AG09319 (cell line): Measurements from ENCODE around the gene VAV1.
"Not testable (repeated sequence)": the region's sequence is repeated elsewhere in the genome, so short reads cannot be mapped to it uniquely, and the experiment has no call there.

Experiments used
- DNase-seq: peaks from one replicate; pipeline ENCODE4 v3.0.0-alpha.2; 2010; ENCODE audit warnings: low read depth; ENCODE audit errors: extremely low read depth
- CTCF ChIP-seq: IDR thresholded peaks from 2 replicates; pipeline ENCODE4 v1.5.1; 2011; ENCODE audit warnings: low read depth, mild to moderate bottlenecking, inconsistent platforms, low read length, moderate library complexity

VAV1 gene

GRCh38 chr19:6767081-6767356 lies 5.5 kb upstream of the VAV1 start:
- no peak for TF ChIP-seq CTCF
- DNase-seq: no peak

DNA sequence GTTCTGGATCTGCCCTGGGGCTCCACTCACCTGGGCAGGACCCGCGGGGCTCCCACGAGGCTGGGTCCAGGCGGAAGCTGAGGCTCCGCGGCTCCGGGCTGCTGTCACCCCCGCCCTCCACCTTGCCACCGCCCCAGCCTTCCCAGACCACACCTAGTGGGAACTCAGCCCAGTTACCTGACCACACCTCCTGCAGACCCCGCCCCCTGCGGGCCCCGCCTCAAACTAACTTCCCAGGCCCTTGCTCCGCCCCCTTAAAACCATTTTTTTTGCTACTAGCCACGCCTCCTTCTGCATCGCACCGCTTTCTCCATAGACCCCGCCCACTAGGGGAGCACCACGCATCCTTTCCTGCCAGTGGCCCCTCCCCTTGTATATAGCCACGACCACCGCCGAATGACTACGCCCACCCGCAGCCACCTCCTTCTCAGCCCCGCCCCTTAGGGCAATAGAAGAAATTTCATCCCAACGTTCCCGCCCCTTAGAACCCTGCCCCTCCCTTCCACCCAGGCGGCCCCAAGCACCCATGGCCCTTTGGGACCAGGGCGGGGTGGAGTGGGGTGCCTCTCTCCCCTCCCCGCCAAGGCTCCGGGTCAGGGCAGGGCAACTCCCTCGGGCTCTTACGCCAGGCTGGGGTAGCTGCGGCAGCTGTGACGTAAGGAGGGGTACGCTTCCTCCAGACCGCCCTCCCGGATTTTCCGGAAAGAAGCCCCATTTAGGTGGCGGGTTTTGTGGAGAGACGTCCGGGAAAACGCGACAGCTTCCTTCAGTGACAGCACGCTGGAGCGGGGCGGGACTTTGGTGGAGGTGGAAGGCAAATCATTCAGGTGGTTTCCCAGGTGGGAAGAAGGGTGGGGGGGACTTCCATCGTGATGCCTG lies 4.9 kb upstream of the VAV1 start, which contains the start of gene SH2D3A:
Gene SH2D3A (minus strand): TSS at position 79 of the 879 bp plus-strand sequence. CDS start 3,687 bp downstream, outside the sequence.
- DNase-seq: no peak
- TF ChIP-seq CTCF: no peak

DNA sequence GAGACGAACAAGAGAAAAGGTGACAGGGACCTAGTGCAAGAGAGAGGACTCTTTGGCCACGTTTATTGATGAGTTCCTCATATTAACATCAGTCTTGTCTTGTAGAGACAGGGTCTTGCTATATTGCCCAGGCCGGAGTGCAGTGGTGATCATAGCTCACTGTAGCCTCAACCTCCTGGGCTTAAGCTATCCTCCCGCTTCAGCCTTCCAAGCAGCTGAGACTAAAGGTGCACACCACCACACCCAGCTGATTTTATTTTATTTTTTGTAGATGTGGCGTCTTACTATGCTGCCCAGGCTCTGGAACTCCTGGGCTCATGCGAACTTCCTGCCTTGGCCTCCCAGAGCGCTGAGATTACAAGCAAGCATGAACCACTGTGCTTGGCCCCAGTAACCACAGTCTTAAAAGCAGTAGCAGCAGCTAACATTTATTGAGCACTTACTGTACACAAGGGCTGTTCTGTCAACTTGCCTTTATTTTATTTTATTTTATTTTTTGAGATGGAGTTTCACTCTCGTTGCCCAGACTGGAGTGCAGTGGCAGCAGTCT lies 4.2 kb upstream of the VAV1 start:
- no peak for DNase-seq
- TF ChIP-seq CTCF: no peak

DNA sequence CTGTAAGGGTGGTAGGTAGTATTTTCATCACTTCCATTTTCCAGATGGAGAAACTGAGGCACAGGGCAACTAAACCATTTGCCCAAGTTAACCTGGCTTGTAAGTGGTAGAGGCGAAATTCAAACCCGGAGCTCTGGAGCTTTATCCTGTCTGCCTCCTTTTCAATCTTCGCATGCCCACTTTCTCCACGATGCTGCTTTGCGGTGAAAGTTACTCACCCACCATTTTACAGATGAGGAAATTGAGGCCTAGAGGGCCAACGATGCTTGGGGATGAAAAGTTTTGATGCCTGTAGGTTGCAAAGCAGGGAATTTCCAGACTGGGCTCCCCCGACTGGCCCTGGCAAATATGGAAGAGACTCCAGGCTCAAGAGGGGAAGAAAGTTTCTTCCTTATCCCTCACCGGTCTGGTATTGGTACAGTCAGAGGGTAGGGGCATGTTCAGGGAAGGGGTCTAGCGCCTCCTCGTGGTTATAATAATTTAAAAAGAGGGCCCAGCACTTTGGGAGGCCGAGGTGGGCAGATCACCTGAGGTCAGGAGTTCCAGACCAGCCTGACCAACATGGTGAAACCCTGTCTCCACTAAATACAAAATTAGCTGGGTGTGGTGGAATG lies 3.4 kb upstream of the VAV1 start:
- TF ChIP-seq CTCF: peak; percentile 30
- DNase-seq: no peak

GRCh38 chr19:6771648-6772027 lies 870 bp upstream of the VAV1 start:
- not testable (repeated sequence) for DNase-seq

- no peak for TF ChIP-seq CTCF
- DNase-seq: no peak
Observed at GRCh38 chr19:6772866-6773322, 386 bp downstream of the VAV1 start.

DNA sequence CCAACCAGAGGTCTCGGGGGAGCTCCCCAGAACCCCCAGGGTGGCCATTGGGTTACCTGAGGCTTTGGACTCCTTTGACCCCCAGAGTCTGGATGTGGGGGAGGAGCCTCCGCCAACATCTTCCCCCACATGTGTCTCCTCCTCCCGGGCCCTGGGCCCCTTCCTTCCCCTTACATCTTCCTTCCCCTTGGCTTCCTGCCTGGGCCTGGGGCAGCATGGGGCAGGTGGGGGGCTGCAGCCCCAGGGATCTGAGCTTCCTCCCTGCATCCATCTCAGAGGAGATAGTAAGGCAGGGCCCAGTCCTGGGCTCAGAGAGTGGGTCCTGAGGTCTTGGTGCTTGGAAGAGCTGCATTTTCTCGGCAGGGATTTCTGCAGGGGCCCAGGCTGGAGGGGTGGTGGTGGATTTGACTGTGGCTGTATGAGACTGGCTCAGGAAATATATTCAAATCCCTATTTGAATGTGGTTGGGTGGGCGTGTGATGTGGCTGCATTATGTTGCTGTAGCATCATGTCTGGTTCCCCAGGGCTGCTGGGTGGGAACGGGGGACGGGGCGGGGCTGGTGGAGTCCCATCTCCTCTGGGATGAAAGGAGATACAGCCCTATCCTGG lies 919 bp downstream of the VAV1 start:
- no peak for TF ChIP-seq CTCF
- DNase-seq: no peak
